NCI-H128 (cell line): Measurements from ENCODE around the gene ST13.
"Not testable (repeated sequence)": the region's sequence is repeated elsewhere in the genome, so short reads cannot be mapped to it uniquely, and the experiment has no call there.

Source experiments
- DNase-seq: peaks from one replicate; lab custom pipeline; 2025; ENCODE audit not compliant: unreplicated experiment; lab: John Stamatoyannopoulos, UW

The ST13 gene

DNA sequence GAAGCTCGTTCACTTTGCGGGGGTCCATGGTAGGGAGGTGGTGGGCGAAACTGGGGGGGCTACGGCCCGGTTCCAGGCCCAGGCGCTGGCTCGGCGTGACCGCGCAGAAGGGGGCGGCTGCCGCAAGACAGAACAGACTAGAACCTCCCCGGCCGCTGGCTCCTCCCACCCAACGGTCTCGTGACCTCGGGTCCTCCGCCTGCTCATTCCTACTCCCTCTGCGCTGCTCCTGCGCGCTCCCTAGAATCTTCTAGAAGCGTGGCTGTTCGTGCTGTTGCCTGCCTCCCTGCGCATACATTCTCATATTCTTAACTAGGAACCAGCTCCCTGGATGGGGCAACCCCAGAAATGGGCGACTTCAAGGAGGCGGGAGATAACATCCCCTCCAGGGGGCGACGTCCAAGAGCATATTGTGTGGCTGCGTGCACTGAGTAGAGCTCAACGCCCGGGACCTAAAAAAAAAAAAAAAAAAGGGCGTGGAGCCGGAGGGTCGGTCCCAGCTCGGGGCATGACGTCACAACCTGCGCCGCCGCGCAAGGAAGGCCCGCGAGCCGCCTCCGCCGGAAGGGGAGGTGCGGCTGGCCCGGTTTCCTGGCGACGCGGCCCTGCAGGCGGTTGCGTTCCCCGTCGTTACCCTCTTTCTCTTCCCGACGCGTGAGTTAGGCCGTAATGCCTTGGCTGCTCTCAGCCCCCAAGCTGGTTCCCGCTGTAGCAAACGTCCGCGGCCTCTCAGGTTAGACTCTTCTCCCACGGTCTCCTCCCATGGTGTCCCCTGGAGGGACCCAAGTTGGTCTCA lies at the start of gene ST13, which contains the start of gene XPNPEP3:
TSS of gene ST13 (minus strand) at position 127 of the 796 bp plus-strand sequence. CDS start at position 28, 99 bp downstream.
TSS of gene XPNPEP3 (plus strand) at position 636 of the 796 bp plus-strand sequence. CDS start at position 670, 34 bp downstream.
- DNase-seq = peak; percentile 83

DNA sequence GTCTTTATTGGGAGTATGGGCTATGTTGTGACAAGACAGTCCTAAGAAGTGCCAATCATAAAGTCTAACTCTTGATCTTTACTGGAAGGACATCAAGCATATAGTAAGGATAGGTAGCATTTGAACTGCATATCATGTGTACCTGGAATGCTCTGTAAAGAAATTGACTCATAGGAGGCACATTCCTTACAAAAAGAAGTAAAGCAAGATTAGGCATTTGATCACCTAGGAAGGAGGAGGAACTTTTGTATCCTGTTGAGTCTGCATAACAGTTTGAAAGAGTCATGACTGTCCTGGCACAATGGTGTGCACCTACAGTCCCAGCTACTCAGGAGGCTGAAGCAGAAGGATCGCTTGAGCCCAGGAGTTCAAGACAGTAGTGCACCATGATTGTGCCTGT lies 47.7 kb upstream of the ST13 start:
- DNase-seq = no peak

DNA sequence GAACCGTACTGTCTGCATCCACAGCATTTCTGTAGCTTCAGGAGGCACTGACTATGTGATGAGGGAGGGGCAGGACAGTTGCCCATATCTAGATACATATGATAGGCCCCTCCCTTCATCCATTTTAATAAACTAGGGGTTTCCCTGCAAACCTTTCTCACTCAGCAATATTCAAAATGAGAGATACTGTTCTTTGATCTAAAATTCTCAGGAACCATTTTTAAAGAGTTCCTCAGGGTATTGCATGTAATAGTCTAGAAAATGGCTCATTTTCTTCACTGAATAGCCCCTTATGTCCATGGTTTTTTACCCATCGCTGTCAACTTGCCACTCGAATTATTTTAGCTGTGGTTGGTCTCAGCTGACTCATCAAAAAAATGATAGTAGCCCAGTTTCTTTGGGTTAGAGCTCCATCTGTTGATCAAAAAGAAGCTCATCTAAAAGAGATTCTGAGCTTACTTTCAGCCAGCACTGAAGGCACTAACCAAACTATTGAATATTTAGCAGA lies 42.5 kb upstream of the ST13 start:
- no peak for DNase-seq

DNA sequence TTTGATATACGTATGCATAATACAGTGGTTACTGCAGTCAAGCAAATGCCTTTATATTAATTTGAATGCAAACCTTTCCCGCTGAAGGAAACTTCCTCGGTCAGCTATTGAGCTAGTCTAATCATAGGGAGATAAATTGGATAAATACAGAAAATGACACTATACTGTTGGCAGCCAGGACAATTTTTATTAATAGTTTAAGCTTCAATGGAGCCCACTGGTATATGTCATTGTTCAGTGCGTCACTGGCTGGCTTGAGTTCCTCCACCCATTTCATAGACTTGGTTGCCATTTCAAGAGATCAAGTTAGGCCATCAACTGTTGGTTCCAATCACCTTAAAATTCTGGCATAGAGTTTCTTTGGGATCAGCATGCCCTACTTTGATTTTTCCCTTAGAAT lies 38.0 kb upstream of the ST13 start:
- DNase-seq = no peak

DNA sequence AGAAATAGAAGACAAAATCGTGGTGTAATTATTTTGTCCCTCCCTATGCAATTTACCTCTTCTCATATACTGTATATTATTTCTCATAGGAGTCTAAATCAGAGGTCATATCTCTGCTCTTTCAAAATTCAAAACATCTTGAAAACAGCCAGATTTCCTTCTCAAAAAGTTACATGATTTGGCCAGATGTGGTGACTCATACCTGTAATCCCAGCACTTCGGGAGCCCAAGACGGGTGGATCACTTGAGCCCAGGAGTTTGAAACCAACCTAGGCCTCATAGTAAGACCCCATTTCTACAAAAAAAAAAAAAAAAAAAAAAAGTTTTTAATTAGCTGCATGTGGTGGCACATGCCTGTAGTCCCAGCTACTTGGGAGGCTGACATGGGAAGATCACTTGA lies 34.4 kb upstream of the ST13 start:
- DNase-seq = no peak

DNA sequence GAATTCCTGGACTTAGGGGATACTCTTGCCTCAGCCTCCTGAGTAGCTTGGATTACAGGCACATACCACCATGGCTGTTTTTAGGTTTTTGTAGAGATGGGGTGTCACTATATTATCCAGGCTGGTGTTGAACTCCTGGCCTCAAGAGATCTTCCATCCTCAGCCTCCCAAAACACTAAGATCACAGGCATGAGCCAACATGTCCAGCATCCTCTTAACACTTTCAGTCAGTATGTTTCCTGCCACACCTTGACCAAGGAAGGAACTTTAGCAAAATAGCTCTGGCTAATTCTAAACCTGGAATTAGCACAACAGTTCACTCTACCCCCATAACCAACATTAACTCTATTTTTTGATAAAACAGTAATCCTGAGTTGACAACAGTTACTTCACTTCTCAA lies 32.7 kb upstream of the ST13 start:
- no peak for DNase-seq

DNA sequence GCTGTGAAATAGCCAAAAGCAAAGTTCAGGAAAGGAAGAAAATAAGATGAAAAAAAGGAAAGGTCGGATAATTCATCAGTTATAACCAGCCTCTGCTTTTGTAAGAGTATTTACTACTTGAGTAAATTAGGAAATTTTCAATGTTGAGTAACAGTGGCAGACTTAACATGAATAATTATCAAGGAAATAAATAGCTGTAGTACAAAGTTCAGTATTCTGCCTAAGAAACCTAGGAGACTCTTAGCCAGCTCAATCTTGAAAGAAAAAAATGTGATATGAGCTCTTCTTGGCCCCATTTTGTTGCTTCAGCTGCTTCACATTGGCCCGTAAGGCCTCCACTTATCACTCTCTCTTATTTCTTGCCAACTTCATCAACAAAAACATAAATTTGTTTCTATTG lies 22.5 kb upstream of the ST13 start:
- no peak for DNase-seq

DNA sequence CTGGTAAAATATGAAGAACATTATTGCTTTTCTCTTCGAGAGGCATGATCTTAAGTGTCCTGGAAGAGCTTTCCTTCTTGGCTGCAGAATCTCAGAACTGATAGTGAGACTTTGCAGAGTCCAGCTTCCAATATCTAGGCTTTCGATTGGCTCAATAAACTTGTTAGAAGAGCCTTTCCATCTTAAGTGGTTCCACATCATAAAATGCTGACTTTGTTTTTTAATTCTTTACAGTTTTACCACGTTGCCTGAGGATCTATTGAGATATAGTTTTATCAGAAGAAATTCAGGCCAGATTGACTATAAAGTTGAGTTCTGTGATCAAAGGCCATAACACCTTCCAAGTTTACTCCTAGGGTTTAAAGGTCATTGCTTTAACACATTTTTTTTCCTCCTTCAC lies 21.0 kb upstream of the ST13 start:
- no peak for DNase-seq

DNA sequence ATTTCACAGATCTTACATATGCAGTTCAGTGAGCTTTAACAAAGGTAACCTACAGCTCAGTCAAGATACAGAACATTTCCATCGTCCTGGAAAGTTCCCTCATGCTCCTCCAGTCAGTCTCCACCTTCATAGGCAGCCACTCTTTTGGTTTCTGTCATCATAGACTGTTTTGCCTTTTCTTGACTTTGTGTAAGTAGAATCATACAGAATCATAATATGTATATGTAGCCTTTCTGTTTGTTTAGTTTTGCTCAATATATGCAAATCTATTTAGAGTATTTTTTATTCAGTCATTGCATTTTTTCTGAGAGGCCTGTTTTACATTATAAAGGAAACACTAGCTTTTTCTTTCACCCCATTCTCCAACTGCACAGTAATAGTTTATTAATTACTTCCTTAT lies 20.5 kb upstream of the ST13 start:
- no peak for DNase-seq

DNA sequence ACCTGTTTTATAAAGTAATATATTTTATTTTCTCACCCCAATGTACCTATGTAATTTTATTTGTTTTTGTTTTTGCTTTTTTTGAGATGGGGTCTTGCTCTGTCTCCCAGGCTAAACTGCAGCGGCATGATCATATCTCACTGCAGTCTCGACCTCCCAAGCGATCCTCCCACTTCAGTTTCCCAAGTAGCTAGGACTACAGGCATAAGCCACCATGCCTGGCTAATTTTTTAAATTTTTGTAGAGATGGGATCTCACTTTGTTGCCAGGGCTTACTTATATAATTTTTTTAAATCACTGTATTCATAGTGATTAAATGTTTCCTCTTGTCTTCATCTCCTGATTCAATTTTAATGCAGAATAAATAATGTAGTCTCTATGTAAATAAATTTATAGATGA lies 18.7 kb upstream of the ST13 start:
- no peak for DNase-seq

DNA sequence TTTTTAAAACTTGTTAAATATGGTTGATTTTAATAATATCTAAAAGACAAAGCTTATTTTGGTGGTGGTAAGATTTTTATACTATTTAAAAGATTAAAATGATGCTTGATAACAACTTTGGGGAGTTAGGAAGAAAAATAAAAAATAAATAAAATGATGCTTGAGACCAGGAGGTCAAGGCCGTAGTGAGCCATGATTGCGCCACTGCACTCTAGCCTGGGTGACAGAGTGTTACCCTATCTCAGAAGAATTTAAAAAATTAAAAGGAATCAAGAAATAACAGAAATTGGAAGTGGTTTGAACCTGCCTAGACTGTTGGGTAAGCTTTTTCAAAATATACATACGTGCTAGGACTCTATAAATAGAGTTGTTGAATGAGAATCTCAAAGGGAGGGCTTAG lies 17.6 kb upstream of the ST13 start:
- DNase-seq = no peak

DNA sequence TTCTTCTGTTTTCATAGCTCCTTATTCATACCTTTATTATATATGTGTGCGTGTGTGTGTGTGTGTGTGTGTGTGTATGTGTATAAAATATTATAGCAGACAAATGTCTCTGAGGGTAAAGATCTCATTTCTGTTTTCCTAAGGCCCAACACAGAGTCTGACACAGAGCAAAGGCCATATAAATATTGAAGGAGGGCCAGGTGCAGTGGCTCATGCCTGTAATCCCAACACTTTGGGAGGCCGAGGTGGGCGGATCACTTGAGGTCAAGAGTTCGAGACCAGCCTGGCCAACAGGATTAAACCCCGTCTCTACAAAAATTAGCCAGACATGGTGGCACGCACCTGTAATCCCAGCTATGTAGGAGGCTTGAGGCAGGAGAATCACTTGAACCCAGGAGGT lies 11.9 kb upstream of the ST13 start:
- not testable (repeated sequence) for DNase-seq

DNA sequence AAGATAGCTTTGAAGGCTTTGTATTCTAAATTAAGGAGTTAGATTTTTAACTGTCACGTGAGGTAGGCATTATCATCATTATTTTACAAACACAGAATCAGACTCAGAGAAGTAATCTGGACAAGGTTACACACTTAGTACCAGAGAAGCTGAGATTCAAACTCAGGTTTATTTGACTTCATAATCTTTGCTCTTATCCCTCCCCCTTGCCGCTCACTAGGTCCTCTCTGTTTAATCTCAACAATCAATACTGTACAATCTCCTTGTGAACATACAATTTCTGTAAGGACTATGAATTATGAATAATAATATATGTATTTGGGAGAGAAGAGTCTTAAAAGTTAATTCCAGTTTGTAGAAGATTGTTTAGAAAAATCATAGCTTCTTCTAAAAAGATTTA lies 10.7 kb upstream of the ST13 start:
- no peak for DNase-seq

DNA sequence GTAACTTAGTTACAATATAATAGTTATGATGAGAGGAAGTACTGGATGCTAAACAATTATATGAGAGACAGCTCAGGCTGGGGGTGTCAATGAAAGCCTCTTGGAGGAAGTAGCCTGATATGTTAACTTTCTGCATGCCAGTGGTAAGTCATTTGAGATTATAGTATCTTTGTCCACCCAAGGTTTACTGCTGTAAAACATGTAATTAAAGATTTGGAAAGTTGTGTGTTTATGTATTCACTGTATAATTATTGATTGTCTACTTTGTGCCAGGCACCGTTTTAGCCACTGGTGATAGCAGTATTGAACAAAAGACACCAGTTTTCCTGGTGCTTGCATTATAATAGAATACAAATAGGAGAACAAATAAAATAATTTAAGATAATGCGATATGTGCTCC lies 6.1 kb upstream of the ST13 start:
- DNase-seq = no peak

DNA sequence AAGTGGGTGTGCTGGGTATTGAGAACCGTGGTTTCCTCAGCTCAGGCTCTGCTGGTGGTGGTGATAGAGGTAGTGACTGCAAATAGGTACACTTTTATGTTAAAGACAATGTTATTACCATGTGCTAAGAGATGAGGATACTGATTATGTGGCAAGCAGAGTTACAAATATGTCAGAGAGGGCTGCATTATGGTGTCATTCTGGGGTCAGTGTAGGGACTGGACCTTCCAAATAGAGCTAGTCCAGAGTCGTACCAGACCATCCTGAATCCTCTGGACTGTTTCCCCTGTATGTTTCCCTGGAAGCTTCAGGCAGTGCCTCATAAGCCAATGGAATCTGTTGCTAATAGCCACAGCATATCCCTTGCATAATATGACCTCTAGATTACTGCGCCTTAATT lies 5.6 kb upstream of the ST13 start, which contains the start of gene DNAJB7:
TSS of gene DNAJB7 (minus strand) at position 101 of the 400 bp plus-strand sequence. CDS start 119 bp downstream, outside the sequence.
- DNase-seq = no peak

DNA sequence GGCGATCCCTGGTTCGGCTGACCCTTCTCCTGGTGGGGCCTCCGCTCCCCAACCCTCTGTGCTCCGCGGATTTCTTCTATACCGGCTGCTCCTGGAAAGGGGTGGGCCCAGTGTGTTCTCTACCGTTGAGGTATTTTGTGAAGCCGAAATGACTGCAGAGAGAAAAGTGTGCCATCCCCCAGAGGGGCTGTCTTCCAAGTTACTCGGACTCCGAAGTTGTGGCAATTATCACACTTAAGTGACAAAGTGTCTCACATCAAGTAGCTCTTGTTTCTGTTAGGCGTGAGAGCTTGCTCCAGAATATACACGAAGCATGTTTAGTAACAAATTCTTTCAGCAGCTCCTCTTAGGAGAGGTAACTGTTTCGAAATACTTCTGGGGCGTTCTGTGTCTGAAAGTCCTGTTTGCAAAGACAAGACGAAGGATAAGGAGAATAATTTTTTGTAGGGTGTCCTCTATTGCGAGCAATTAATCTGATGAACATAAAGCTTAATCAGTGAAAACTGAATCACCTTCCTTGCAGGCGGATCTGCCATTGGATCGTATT lies 943 bp upstream of the ST13 start:
- no peak for DNase-seq

DNA sequence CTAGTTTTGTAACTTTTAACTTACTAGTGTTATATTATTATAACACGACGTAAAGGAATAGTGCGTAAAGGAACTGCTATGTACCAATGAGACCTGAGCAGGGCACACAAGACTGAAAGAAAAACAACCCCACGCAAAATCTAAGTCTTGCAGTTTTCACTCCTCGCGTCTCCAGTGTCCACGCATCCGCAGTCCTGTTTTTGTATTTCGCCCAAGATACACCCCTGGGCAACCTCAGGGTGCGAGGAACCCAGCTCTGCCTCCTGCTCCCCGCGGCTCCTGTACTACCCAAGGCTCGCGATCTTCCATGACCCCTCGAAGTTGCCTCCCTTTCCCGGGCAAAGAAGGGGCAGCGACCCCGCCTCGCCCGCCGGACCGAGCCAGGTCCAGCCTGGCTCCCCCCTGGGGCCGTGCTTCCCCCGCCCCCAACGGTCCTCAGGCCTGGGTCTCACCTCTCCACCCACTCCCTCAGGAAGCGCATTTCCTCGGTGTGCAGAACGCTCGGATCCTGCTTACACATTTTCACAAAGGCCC lies 393 bp downstream of the ST13 start:
- no peak for DNase-seq

DNA sequence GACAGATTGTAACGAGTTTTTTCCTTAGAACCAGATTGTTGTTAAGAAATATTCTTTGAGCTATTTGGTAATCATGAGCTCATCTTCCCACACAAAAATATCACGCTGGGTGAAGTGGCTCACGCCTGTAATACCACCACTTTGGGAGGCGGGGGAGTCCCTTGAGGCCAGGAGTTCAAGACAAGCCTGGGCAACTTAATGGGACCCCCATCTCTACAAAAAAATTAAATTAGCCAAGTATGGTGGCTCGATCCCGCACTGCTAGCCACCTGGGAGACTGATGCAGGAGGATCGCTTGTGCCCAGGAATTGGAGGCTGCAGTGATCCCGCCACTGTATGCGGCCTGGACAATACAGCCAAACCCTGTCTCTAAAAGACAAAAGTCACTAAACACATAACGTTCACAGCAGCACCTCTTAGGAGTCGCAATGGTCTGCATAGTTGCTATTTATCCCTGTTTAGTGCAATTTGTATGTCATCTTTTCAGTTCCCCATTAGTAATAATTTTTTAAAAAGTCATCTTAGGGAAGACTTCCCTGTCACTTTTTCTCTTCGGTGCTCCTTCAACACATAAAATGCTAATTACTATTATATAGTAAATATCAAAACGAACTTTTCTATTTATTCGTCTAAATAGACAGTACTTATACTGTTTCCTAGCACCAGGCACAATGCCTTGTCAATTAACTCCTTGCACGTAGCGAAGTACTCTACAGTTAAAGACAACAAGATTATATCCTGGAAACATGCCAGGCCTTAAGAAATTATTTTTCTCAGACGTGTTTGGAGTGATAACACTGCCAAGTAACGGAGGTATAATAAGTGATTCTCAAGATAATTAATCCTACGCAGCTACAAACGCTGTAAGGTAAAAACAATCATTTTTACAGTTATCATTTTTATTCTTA lies 1.1 kb downstream of the ST13 start:
- no peak for DNase-seq

DNA sequence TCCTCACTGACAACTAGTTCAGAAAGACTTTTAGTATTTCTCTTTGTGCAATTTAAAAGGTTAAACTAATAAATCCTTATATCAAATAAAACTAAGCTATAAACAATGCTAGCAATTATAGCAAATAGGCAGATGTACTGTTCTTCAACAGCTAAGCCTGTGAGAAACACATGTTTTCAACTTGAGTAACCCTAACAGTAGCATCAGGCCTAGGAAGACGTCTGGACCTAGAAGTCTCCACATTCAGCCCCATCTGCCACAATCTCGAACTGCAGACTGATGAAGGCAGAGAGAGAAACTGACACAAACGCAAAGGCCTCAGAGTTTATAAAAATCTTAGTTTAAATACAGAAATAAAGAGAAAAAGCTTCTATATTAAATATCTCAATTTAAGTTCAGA lies 2.5 kb downstream of the ST13 start:
- no peak for DNase-seq

DNA sequence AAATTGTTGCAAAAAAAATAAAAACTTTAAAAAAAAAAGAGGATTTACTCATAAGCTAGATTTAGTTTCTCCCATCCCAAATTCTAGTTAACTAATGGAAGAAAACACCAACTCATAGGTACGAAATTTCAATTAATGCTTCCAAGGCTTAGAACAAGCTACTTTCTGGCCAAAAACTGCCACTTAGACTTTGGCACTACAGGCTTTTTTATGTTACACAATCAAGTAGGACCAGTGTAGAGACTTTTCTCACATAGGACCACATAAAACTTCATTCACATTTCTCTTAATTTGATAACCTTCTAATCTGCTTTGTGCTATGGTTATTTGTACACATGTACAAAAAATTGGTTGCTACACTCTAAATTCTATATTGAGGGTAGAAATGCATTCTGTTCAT lies 3.1 kb downstream of the ST13 start:
- no peak for DNase-seq

DNA sequence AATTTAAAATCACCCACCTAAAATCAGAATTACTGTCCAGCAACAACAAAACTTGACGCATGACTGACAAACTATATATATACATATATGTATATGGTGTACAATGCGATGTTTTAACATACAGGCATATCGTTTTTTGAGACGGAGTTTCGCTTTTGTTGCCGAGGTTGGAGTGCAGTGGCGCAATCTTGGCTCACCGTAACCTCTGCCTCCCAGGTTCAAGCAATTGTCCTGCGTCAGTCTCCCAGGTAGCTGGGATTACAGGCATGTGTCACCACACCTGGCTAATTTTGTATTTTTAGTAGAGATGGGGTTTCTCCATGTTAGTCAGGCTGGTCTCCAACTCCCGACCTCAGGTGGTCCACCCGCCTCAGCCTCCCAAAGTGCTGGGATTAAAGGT lies 10.6 kb downstream of the ST13 start:
- DNase-seq = not testable (repeated sequence)
